DMS53 treated with DMSO at 0.1 percent for 48 hours (cell line): Measurements from ENCODE around the gene BRPF1.
A peak's percentile ranks its signal among the peaks of the same experiment; 100 is the strongest.
"Not testable (repeated sequence)": the region's sequence is repeated elsewhere in the genome, so short reads cannot be mapped to it uniquely, and the experiment has no call there.

Experiments
- DNase-seq: peaks from one replicate; lab custom pipeline; 2025; ENCODE audit not compliant: unreplicated experiment; lab: John Stamatoyannopoulos, UW

The BRPF1 gene

DNA sequence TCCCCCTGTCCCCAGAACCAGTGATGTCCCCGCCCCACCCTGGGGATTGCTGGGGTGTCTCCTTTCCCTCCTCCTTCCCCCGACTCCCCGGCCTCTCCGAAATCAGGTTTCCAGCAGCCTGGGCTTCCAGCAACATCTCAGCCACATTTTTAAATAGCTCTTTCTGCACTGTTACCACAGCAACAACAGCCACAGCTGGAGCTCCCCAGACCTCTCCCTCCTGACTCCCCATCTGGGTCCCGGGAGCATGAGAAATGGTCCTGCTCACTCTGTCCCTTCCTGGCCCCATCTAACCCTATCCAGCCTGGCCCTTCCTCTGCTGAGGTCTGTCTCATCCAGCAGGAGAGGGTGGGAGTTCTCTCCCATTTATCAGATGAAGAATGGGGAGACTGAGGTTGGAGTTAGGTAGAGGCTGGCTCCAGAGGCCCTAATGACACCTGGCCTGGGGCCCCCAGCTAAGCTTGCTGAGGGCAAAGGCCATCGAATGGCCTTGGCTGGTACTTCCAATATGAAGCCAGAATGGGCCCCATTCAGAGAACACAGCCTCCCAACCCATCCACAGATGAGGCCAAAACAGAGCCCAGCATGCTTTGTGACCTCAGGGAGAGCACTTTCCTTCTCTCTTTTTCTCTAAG is 36.7 kb downstream of the BRPF1 start:
- no peak for DNase-seq

DNA sequence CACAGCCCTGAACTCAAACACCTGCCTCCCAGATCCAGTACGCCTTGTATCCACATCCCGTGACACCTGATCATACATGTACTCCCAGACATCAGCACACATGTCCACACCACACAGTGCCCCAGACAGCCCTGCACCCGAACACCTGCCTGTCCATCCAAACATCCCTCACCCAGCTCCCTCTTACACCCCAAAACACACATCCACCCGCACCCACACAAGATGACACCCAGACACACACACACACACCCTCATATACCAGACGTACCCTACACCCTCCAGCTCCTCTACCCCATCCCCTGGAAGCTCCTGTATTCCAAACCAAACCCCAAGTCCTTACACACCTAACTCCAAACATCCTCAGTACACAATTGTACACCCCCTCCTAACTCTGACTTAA is 37.5 kb downstream of the BRPF1 start:
- DNase-seq, result no peak

DNA sequence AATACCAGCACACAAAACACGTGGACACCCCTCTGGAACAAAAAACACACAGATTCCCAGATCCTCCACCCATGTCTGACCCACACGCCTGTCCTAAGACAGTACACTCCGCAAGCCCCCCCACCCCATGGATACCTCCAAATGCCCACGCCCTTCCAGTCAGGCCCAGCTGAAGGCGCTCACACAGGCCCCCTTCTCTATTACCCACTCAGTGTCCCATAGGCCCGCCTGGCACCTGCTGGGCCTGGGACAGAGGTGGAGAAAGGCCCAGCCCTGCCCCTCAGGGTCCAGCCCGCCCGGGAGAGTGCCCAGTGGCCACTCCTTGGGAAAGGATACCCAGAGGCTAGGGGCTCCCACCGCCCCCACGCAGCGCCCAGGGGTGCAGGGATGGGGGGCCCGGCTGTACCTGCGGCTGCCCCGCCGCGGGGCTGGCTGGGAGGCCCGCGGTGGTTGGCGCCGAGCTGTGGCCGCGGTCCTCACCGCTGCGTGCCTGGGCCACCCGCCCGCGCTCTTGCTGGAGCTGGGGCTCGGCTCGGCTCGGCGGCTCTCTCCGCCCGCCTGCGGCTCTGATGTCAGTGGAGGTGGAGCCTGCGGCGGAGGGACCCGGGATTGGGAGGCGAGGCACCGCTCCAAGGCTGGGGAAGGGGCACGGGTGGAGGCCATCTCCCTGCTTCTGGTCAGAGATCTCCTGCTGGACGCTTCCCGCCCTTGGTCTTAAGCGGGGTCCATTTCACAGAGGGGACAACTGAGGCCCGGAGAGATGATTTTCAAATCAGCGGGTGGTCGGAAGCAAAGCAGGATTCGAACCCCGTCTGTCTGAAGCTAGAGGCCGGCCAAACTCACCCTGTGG is 38.1 kb downstream of the BRPF1 start, which contains the start of gene CAMK1:
CAMK1 (minus strand) TSS at position 522 of the 850 bp plus-strand sequence. CDS start 2,198 bp downstream, outside the sequence.
- peak; percentile 1 for DNase-seq

DNA sequence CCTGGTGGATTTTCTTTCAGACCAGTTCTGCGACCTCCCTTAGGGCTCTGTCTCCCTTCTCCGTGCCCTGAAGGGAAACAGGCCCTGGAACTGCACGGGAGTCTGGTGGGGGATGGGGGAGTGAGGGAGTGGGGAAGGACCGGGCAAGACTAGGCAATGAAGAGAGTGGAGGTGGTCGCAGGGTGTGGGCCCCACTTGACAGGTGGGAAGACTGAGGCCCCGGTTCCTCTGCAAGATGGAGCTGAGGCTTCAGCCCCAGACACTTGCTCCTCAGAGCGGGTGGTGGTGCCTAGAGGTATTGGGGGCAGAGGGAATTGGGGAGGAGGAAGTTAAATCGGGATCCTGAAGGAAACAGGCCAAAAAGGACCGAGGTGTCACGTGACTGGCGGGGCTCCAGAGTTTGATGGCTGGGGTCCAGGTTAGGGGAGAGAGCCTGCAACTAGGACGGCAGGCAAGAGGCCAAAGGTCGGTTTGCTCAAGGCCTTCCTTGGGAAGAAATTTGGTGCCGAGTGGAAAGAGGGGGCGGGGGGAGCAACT is 38.8 kb downstream of the BRPF1 start:
- DNase-seq, result no peak

DNA sequence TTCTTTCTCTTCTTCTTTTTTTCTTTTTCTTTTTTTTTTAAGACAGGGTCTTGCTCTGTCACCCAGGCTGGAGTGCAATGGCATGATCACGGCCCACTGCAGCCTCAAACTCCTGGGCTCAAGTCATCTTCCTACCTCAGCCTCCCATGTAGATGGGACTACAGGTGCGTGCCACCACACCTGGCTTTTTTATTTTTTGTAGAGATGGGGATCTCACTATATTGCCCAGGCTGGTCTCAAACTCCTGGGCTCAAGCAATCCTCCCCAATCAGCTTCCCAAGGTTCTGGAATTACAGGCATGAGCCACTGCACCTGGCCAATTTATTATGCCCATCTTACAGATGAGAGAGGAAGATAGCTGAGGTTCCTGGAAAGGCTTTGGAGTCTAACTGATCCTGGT is 39.5 kb downstream of the BRPF1 start:
- DNase-seq, result not testable (repeated sequence)

DNA sequence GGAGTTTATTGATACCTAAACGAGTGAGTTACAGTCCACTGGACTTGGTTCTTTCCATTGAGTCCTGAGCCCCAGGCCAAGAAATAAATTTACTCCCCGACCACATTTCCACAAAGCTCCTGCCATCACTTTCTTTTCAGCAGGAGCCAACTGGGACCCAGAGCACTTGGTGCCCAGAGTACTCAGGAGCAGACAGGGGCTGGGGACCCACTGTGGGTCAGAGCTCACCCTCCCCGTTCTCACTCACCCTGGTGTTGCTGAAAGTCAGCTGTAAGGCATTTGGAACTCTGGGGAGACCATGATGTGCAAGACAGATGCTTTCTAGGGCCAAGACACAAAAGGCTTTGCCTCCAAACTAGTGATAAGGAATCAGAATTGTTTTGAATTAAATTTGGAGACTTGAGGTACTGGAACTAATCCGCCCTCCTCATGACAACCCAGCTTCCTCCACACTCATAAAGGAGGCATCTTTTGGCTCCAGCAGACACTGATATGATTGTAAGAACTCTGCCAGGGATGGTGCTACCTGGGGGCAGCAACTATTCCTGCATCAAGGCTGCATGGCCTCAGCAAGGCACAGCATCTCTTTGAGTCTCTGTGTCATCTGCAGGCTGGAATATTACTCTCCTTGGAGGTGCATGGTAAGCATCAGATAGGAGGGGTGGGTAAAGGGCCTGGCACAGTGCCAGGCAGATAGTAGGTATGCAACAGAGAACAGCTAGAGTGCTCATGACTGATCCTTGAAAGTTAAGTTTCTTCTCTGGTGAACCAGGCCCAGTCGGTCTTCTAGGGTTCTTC is 45.6 kb downstream of the BRPF1 start:
- no peak for DNase-seq

DNA sequence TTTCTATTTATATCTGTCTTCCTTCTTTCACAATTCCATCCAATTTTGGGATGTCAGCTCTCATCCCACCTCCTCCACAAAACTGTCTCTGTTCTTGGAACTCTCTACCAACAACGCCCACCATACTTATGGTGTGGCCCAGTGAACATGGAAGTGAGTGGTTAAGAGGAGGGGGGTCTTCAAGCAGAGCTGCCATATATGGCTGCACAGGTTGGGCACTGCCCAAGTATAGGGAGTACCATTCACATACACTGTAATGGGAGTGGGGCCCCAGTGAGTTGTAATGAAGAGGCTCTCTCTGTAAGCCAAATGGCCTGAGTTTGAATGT is 46.1 kb downstream of the BRPF1 start:
- DNase-seq, result no peak

DNA sequence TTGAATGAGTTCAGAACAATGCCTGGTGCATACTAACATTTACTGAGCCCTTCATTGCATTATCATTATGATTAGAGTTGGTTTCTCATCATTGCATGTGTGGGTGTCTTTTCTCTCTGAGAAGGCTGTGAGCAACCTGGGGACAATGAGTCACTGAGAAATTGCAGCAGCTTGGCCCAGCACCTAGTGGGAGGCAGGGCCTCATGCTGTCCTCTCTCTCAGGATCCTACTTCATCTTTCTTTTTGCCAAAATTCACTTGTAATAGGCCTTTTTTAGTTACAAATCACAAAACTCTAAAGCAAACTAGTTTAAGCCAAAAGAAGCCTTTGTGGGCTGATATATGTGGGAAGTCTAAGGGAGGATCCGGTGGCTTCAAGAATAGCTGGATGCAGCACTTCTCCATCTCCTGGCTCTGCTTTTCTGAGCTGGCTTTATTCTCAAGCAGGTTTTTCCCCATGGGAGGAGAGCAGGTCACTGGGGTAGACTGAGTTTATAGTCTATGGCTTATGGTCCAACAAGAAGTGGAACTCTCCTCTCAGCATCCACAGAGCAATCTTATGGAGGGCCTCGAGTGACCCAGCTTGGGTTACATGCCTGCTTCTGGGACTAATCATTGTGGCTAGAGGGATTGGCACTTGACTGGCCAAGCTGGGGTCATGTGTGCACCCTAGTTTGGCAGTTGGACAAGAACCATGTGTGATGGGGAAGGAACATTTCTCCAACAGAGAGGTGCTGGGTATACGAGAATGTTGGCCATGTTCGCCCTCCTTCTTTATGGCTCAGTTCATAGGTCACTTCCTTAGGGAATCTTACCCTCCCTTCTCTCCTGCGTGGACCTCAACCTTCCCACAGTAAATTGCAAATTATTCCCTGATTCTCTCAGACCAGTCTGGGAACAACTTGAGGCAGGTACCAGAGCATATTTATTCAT is 46.9 kb downstream of the BRPF1 start:
- DNase-seq, result no peak

DNA sequence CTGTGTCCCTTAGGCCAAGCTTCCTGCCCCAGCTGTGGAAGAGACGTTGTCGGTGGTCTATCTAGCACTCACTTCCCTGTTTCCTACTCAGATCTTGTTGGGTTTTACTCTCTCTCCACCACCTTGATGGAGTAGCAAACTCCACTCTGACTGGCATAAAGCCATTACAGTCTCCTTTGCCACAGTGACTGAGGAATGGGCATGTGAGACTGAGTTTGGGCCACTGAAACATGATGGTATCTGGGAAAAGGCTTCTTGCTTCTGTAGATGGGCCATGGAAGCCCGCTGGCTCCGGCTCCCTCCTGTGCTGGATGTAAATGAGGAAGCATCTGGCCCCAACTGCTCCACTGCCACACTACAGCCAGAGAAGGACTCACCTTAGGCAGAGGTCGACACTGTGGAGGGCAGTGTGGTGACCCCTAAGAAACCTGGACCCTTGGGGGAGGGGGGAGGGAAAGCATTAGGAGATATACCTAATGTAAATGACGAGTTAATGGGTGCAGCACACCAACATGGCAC is 47.6 kb downstream of the BRPF1 start:
- no peak for DNase-seq

DNA sequence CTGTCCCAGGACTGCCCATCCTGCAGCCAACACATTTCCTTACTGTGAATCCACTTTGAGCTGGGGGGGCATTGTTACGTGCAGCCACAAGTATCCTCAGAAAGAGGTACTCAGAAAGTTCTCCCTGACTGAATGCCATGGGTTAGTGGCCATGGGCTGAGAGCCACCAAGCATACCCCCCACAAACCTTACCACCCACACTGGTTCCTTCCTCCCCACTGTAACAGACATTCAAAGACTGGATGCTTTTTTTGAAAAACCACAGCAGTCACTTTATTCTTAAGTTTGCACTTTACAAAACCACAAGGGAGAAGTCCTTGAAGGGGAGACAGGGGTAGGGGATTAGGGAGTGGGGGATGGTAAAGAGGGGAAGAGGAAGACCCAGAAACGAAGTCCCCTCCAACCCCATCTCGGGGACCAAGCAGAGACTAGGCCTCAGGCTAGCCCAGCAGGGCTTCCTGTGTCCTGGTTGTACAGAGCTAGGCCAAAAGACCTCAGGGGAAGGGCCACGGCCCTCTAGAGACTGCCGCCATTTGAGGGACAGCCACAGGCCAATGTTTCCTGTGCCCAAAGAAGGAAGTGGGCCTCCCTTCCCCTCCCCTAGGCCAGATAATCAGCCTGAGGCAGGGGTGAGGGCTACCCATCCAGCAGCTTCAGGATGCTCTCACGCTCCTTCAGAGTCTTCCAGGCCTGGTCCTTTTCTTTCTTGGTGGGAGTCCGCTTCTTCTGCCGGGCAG is 48.4 kb downstream of the BRPF1 start:
- DNase-seq, result no peak

DNA sequence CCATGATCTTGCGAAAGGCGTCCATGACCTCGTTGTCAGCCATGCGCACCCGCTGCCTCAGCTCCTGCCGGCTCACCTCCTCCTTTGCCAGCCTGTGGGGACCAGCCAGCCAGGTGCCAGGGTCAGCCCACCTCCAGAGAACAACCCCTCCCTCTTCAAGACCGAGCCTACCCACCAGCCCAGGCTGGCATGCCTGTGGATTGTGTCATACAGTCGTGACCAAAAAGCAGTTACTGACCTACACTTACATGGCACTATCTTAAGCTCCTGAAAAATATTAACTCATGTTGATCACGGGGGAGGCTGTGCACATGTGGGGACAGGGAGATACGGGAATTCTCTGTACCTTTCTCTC is 48.9 kb downstream of the BRPF1 start:
- no peak for DNase-seq

DNA sequence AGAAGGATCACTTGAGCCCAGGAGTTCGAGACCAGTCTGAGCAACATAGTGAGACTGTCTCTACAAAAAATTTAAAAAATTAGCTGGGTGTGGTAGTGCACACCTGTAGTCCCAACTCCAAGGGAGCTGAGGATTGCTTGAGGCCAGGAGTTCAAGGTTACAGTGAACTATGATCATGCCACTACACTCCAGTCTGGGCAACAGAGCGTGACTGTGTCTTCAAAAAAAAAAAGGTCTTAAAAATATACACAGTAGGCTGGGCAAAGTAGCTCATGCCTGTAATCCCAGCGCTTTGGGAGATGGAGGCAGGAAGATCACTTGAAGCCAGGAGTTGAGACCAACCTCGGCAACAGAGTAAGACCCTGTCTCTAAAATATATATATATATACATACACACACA is 49.4 kb downstream of the BRPF1 start:
- no peak for DNase-seq

DNA sequence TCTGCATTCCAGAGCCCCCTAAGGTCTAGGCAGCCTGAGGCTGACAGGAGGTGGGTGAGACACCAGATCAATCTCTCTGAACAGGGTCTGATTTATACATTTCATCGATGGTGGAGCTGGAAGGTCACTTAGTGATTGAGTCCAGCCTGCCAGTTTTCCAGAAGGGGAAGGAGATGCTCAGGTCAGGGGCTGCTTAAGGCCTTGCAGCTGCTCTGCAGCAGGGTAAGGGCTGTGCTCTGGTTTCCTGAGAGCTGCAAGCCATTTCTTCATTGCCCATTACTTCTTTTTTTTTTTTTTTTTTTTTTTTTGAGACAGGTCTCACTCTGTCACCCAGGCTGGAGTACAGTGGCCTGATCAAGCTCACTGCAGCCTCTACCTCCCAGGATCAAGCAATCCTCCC is 50.0 kb downstream of the BRPF1 start:
- no peak for DNase-seq

DNA sequence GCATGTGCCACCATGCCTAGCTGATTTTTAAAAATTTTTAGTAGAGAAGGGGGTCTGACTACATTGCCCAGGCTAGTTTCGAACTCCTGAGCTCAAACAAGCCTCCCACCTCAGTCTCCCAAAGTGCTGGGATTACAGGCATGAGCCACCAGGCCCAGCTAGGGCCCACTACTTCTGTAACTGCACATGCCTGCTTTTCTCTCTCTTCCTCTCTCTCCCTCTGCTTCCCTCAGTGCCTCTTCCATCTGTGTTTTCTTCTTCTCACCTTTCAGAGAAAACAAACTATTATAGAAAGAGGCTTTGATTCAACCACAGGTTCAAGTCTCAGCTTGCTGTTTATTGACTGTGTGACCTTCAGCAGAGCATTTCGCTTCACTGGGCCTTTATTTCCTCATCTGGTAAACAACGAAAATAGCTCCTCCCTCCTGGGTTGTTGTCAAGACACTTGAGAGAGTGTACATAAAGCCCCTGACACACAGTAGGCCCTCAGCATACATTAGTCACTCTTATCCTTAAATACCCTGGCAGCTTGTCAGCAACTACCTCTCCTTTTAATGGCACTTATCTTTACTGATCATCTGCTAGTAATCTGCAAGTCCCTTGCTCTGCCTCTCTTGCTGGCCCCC is 50.6 kb downstream of the BRPF1 start:
- DNase-seq, result no peak

DNA sequence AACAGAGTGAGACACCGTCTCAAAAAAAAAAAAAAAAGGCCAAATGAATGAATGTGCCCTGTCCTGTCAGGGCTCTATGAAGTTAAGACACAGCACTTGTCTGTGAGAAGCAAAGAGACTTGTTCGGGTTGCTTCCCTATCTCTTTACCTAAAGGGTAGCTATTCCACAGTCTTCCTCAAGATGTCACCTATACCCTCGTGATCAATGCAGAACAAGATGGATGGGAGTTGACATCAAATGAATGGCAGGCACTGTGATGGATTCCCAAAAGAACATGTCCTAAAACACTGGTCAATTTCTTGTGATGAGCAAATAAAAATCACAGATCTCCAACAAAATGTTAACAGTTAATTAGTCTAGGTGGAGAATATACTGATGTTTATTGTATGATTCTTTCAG is 51.2 kb downstream of the BRPF1 start:
- DNase-seq, result no peak

DNA sequence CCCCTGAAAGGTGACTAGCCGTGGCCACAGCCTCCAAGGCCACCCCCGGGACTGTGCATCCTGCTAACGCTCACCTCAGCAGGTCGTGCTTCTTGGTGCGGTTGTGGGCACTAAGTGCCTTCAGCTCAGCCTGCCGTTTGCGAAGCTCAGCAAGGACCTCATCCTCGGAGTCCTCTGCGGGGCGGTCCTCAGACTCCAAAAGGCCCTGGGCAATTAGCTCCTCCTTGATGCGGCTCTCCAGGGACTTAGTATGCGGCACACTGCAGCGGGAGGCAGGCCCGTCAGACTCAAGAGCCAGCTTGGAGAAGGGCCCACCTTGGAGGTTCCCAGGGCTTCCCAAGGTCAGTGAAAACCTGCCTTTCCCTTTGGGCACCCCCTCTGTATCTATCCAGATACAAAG is 52.4 kb downstream of the BRPF1 start:
- DNase-seq, result no peak

DNA sequence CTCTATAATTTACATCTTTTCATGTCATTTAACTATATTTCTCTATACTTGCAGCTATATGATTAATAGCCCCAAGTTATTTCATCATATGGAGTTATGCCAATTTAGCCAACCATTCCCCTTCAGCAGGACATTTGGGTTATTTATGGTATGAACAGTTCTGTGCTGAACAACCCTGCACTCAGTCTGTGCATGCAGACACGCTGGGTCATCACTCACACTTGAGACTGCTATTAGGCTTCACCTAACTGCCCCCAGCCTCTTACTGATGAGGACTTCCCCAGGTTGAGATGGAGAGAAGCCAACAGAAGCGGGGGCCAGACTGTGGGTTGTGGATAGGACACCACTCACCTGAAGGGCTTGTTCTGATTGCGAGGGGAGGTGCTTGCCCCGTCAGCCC is 53.4 kb downstream of the BRPF1 start:
- DNase-seq, result no peak

DNA sequence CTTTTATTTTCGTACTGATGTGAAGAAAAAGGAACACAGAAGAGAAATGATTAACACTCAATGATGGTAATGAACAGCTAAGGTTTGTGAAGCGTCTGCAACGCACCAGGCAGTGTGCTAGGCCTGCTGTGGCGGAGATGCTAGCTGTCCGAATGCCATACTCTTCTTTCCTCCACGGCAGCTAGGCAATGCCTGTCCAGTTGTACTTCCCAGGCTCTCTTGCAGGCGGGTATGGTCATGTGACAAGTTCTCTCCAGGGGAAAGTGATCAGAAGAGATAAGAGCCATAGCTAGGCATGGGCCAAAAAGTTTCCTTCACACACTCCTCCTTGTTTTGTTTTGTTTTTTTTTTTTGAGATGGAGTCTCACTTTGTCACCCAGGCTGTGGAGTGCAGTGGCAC is 54.1 kb downstream of the BRPF1 start:
- no peak for DNase-seq

DNA sequence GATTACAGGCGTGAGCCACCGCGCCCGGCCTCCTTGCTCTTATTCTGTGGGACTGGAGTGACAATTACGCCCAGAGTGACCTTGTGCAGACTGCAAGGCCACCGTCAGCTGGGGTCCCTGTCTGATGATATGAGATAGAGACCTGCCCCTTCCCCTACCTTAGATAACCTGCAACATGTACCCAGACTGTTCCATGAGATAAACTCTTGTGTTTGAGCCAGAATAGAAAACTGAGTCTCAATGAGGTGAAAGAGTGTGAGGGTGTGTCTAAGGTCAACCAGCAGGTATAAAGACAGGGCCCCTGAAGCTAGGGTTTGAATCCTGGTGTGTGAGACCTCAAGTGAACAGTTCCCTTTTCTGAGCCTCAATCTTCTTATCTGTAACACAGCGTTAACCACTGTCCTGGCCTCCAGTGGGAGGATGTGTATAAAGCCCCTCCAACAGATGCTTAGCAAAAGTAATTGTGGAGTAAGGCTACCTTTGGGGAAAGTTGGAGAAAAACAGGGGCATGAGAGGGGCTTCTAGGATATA is 54.7 kb downstream of the BRPF1 start:
- DNase-seq, result no peak
